ENCODE data around the gene PLCH1.

DNA sequence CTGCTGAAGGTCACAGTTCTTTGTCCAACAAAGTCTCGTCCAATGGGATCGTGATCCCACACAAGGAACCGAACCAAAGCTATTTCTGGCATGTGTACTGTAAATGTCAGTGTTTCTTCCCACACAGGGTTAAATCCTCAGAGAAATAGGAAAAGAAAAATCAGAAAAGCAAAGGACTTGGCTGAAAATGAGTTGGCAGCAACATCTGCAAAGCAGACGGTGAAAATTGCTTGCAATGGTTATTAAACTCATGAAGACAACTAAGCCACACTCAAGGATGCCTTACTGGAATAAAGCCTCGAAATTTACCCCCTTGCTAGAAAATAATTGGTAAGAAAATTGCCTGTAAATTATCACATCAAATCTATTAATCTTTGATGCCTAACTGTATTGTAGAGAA is 256.2 kb downstream of the PLCH1 start:
- TF ChIP-seq TAF7 (optimal IDR thresholded peaks at IDR 0.05; ENCODE audit: borderline replicate concordance, low read depth, low read length) (no peak), JUN (IDR thresholded peaks at IDR 0.05; ENCODE audit: low read depth, low read length) (no peak), RNF2 (IDR thresholded peaks at IDR 0.05; ENCODE audit: borderline replicate concordance, low read depth, low read length, missing control alignments, poor library complexity, severe bottlenecking) (no peak), EP300 (IDR thresholded peaks at IDR 0.05; ENCODE audit: borderline replicate concordance in 1 of 2, low read depth in 2 of 2, low read length in 2 of 2) (no peak), CHD2 (IDR thresholded peaks at IDR 0.05; ENCODE audit: low read length) (no peak), TAF1 (IDR thresholded peaks at IDR 0.05; ENCODE audit: low read depth, low read length) (no peak), SAP30 (IDR thresholded peaks at IDR 0.05; ENCODE audit: insufficient read depth, insufficient replicate concordance, low read length) (no peak), POLR2A (IDR thresholded peaks at IDR 0.05; ENCODE audit: control extremely low read depth in 1 of 2, low read depth in 2 of 2, low read length in 2 of 2) (no peak), EZH2 (IDR thresholded peaks at IDR 0.05; ENCODE audit: low read depth, low read length, severe bottlenecking) (no peak), CREB1 (IDR thresholded peaks at IDR 0.05) (no peak)
- TF ChIP-seq, protein P1, sequence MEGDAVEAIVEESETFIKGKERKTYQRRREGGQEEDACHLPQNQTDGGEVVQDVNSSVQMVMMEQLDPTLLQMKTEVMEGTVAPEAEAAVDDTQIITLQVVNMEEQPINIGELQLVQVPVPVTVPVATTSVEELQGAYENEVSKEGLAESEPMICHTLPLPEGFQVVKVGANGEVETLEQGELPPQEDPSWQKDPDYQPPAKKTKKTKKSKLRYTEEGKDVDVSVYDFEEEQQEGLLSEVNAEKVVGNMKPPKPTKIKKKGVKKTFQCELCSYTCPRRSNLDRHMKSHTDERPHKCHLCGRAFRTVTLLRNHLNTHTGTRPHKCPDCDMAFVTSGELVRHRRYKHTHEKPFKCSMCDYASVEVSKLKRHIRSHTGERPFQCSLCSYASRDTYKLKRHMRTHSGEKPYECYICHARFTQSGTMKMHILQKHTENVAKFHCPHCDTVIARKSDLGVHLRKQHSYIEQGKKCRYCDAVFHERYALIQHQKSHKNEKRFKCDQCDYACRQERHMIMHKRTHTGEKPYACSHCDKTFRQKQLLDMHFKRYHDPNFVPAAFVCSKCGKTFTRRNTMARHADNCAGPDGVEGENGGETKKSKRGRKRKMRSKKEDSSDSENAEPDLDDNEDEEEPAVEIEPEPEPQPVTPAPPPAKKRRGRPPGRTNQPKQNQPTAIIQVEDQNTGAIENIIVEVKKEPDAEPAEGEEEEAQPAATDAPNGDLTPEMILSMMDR (IDR thresholded peaks at IDR 0.05; ENCODE audit: control extremely low read depth in 1 of 3, insufficient read depth in 1 of 3, low read depth in 1 of 3, low read length in 3 of 3) = no peak

Data from H1 (cell line).